Measurements from ENCODE around the gene FMN1.

- TF ChIP-seq POLR2A (IDR thresholded peaks at IDR 0.05) = no peak
- TF ChIP-seq CTCF (IDR thresholded peaks at IDR 0.05) = no peak
Measured at GRCh38 chr15:33179874-33180273, 14.6 kb downstream of the FMN1 start.

Data from esophagus squamous epithelium (tissue), 4 donors.